Endothelial cell of umbilical vein (primary cell): ENCODE data around the gene RAI1.

ENCODE experiments used
- POLR2A ChIP-seq: IDR thresholded peaks from 2 replicates; pipeline ENCODE4 v1.6.1; 2012; ENCODE audit warnings: low read depth, mild to moderate bottlenecking, control low read depth, low read length
- TF ChIP-seq, protein P1 (sequence below), 2 donors: IDR thresholded peaks; 1 replicate in 1 of 2; 2 replicates in 1 of 2; pipeline ENCODE4 v1.5.1; 2011; ENCODE audit warnings: low read length in 2 of 2, mild to moderate bottlenecking in 2 of 2, moderate library complexity in 2 of 2, control low read depth in 1 of 2, inconsistent platforms in 1 of 2, low read depth in 1 of 2; ENCODE audit not compliant: insufficient read depth in 1 of 2; ENCODE audit errors: extremely low read depth in 1 of 2

DNA sequence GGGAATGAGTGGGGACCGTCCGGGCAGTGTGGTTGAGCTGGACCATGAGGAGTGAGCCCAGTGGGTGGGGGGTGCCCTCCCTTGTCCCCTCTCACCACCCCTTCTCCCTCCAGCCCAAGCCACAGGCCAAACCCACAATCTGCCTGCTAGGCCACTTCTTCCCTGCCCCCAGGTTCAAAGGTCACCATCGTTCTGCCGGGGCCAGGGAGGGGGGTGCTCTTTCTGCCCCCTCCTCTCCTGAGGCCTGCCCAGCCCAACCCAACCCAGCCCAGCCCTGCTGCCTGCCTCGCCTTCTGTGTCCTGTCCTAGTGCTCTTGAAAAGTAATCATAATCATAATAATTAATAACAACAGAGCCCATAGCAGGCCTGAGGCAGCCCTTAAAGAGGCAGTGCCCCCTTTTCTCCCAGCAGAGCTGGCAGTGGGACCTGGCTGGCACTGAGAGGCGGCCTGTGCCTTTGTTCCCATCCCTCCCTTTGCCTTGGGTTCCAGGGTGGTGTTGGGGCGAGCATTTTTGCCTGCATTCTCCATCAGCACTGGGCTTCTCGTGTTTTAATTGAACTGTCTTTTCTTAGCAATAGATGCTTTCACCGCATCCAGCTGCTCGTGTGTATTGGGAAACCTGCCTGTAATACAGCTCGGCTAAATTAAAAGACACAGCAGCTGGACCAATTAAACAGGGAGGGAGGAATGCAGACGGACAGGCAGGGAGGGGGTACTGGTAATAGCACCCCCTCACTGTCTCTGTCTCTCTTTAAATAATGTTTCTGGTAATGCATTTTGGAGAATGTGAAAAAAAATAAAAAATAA is 108.8 kb downstream of the RAI1 start:
- TF ChIP-seq, protein P1, sequence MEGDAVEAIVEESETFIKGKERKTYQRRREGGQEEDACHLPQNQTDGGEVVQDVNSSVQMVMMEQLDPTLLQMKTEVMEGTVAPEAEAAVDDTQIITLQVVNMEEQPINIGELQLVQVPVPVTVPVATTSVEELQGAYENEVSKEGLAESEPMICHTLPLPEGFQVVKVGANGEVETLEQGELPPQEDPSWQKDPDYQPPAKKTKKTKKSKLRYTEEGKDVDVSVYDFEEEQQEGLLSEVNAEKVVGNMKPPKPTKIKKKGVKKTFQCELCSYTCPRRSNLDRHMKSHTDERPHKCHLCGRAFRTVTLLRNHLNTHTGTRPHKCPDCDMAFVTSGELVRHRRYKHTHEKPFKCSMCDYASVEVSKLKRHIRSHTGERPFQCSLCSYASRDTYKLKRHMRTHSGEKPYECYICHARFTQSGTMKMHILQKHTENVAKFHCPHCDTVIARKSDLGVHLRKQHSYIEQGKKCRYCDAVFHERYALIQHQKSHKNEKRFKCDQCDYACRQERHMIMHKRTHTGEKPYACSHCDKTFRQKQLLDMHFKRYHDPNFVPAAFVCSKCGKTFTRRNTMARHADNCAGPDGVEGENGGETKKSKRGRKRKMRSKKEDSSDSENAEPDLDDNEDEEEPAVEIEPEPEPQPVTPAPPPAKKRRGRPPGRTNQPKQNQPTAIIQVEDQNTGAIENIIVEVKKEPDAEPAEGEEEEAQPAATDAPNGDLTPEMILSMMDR (IDR thresholded peaks at IDR 0.05; ENCODE audit: extremely low read depth in 1 of 2, insufficient read depth in 1 of 2, low read depth in 1 of 2, low read length in 2 of 2), result no peak
- no peak for TF ChIP-seq POLR2A
